ENCODE data around the gene TP53BP2. TPM values are rescaled to one million over a fixed set of nuclear protein-coding genes. Genes with fewer than 3 reads are reported as not detected.

TP53BP2 gene
- total and polyA plus RNA-seq, 8 donors: 51.8 to 58.6 (median 55.9) TPM

DNA sequence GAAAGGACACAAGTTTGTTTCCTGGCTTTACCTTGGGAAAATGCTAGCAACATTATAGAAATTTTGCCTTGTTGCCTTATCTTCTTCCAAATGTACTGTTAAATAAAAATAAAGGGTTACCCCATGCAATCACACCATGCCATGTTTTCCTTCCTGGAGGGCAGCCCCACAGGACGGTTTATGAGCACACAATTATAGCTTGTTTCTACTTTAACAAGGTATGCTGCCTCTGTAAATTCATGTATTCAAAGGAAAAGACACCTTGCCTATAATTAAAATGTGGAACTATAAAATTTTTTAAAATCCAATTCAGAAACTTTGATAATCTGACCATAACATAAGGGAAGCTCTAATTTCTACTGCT, 70.1 kb downstream of the TP53BP2 start:
- Histone ChIP-seq H3K4me1 (peaks cover 19 to 38% of the 10 kb centered on the region in 2 donors), H3K9me3 (no peaks in the 10 kb centered on the region), H3K4me3 (no peak overlapping the region), H3K36me3 (peaks cover 0 to 98% of the 10 kb centered on the region in 2 donors), H3K27me3 (no peaks in the 10 kb centered on the region), H3K27ac (peak overlapping the region; percentile 34 to 57)
- no peak for ATAC-seq
- TF ChIP-seq, protein P1, sequence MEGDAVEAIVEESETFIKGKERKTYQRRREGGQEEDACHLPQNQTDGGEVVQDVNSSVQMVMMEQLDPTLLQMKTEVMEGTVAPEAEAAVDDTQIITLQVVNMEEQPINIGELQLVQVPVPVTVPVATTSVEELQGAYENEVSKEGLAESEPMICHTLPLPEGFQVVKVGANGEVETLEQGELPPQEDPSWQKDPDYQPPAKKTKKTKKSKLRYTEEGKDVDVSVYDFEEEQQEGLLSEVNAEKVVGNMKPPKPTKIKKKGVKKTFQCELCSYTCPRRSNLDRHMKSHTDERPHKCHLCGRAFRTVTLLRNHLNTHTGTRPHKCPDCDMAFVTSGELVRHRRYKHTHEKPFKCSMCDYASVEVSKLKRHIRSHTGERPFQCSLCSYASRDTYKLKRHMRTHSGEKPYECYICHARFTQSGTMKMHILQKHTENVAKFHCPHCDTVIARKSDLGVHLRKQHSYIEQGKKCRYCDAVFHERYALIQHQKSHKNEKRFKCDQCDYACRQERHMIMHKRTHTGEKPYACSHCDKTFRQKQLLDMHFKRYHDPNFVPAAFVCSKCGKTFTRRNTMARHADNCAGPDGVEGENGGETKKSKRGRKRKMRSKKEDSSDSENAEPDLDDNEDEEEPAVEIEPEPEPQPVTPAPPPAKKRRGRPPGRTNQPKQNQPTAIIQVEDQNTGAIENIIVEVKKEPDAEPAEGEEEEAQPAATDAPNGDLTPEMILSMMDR (IDR thresholded peaks at IDR 0.05): no peak
- DNase-seq: no peak
- intact Hi-C loops (cut with DNase I): no loop called here

DNA sequence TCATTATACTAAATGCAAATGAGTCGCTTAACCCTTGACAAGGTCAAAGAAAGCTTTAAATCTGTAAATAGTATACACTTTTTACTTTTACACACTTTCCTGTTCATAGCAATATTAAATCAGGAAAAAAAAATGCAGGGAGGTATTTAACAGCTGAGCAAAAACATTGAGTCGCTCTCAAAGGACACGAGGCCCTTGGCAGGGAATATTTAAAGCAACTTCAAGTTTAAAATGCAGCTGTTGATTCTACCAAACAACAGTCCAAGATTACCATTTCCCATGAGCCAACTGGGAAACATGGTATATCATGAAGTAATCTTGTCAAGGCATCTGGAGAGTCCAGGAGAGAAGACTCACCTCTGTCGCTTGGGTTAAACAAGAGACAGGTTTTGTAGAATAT, 70.7 kb downstream of the TP53BP2 start:
- no peak for ATAC-seq
- Histone ChIP-seq H3K36me3 (peaks cover 0 to 98% of the 10 kb centered on the region in 2 donors), H3K4me3 (no peak overlapping the region), H3K4me1 (peaks cover 19 to 39% of the 10 kb centered on the region in 2 donors), H3K9me3 (no peaks in the 10 kb centered on the region), H3K27me3 (no peaks in the 10 kb centered on the region), H3K27ac (peak overlapping the region; percentile 40 to 57)
- TF ChIP-seq, protein P1 (IDR thresholded peaks at IDR 0.05): no peak
- intact Hi-C loops (cut with DNase I): no loop called here
- no peak for DNase-seq

DNA sequence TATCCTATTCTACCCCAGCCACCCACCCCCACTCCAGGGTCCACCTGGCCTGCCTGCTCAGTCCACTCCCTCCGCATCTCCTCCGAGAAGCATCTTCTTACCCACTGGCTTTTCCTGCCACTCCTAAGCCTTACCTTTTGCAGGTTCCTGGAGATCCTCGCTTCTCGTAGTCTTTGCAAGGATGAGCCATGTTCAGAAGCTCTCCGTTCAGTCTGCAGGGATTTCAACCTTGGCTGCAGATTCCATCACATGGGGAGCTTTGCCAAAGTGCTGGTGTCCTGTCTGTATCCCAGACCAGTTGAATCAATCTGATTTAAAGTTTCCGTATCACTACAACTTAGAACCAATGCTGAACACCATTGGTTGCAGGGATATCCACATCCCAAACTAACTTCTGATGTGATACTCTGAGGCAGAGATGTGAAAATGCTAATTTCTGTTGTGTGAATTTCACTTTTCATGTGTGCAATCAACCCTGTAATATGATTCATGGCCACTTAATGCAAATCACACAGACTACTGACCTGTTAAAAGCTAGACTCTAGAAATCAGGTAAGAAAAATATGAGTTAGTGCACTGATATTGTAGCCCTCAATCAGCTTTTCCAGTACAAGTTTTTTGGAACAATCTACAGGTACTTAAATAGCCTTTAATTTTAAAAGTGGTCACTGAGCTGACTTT, 71.5 kb downstream of the TP53BP2 start:
- Histone ChIP-seq H3K4me1 (peaks cover 19 to 39% of the 10 kb centered on the region in 2 donors), H3K9me3 (no peaks in the 10 kb centered on the region), H3K27me3 (no peaks in the 10 kb centered on the region), H3K27ac (peak overlapping the region in 1 of 2 donors; percentile 40), H3K4me3 (no peak overlapping the region), H3K36me3 (peaks cover 0 to 98% of the 10 kb centered on the region in 2 donors)
- TF ChIP-seq, protein P1 (IDR thresholded peaks at IDR 0.05): no peak
- no peak for DNase-seq
- intact Hi-C loops (cut with DNase I): no loop called here
- no peak for ATAC-seq

DNA sequence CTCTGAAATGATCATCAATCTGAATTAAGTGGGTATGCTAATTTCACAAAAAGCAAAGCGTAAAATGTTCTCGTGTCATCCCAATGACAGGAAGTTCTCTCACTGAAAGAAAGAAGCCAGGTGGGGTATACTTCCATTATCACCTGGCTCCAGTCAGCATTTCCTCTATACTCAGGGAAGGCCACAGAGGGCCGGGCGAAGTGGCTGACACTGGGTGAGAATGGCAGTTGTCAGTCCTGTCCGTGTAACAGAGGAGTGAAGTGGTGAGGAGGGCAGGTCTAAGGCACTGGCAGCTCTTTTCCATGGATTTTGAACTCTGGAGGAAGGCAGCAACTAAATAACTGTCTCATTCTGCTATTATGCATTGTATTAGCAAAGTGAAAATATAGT, 73.0 kb downstream of the TP53BP2 start:
- Histone ChIP-seq H3K36me3 (peaks cover 0 to 89% of the 10 kb centered on the region in 2 donors), H3K9me3 (no peaks in the 10 kb centered on the region), H3K27ac (peak overlapping the region; percentile 71 to 91), H3K4me1 (peaks cover 19 to 39% of the 10 kb centered on the region in 2 donors), H3K27me3 (no peaks in the 10 kb centered on the region), H3K4me3 (no peak overlapping the region)
- DNase-seq (no peak), ATAC-seq (no peak)
- TF ChIP-seq, protein P1 (IDR thresholded peaks at IDR 0.05): no peak
- intact Hi-C loops (cut with DNase I): no loop called here

DNA sequence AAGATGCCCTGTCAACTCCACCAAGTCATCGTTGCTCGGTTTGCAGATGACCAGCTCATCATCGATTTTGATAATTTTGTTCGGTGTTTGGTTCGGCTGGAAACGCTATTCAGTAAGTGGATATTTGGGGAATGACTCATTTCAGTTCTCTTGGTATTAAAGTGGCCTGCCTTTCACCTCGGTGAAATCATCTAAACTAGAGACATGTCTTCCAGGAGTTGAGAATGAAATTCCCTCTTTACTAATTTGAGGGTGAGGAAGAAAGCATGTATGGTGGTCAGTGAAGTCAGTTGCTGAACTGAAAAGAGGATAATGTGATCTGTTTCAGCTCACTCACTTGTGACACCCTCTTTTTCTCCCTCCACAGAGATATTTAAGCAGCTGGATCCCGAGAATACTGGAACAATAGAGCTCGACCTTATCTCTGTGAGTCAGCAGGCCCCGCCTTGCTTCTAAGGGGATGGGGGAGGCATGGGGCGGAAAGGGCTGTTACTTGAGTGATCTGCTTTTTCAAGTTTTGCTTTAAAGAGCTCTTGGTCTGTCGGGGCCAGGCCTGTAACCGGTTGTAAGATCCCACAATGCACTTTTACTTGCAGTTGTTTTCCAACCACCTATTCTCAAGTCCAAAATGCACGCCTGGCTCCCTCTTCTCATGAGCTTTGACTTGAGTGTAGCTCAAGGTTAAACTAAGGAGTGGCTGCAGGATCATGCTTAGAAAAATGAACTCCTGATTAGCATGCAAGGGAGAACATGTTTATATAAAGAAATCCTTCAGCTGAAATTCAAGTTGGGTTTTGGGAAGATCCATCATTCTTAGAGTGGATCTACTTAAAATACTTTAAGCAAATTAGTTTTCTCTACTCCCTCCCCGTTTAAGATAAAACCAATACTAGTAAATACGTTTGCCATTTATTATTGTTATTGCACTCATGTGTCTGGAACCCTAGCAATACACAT, 73.7 kb downstream of the TP53BP2 start:
- intact Hi-C loops (cut with DNase I): no loop called here
- Histone ChIP-seq H3K27ac (peak overlapping the region; percentile 71 to 91), H3K4me3 (no peak overlapping the region), H3K9me3 (no peaks in the 10 kb centered on the region), H3K4me1 (peaks cover 19 to 39% of the 10 kb centered on the region in 2 donors), H3K36me3 (peaks cover 0 to 82% of the 10 kb centered on the region in 2 donors), H3K27me3 (no peaks in the 10 kb centered on the region)
- ATAC-seq (peak; percentile 87), DNase-seq (peak in 3 of 4 donors; percentile 31 to 76 (median 34))
- TF ChIP-seq, protein P1 (IDR thresholded peaks at IDR 0.05): no peak
